ENCODE data around the gene PSEN2. TPM values are rescaled to one million over a fixed set of nuclear protein-coding genes. Genes with fewer than 3 reads are reported as not detected.

Gene PSEN2
- polyA plus RNA-seq, 3 donors from 2014 or later = 19.5 to 23.1 (median 20.2) TPM

- DNase-seq = no peak
- Mint-ChIP-seq H3K4me3 (no peak overlapping the region), H3K27me3 (ENCODE audit: low read depth in 3 of 3) (peaks cover 1 to 8% (median 4%) of the 10 kb centered on the region in 3 donors), H3K36me3 (peaks cover 0 to 5% (median 4%) of the 10 kb centered on the region in 3 donors), H3K27ac (peak overlapping the region in 1 of 6 donors; percentile 76), H3K9me3 (no peaks in the 10 kb centered on the region), H3K4me1 (peaks cover 32 to 72% of the 10 kb centered on the region in 2 donors)
Measured at GRCh38 chr1:226945106-226945857, 74.9 kb downstream of the PSEN2 start.

Other genes with a start within 250 kb of the PSEN2 start
- 10 to 100 TPM; 14.1 to 37.8 (median 18.7) TPM for gene ITPKB, start 131.3 kb upstream of the PSEN2 start, polyA plus RNA-seq
- 10 to 100 TPM; 26.9 to 44.3 (median 34.7) TPM for gene COQ8A, start 69.7 kb downstream of the PSEN2 start, polyA plus RNA-seq